ENCODE data around the gene IFNAR2. TPM values are rescaled to one million over a fixed set of nuclear protein-coding genes. Genes with fewer than 3 reads are reported as not detected.

The IFNAR2 gene
- polyA plus RNA-seq, 1 experiment = 10.3 TPM

DNA sequence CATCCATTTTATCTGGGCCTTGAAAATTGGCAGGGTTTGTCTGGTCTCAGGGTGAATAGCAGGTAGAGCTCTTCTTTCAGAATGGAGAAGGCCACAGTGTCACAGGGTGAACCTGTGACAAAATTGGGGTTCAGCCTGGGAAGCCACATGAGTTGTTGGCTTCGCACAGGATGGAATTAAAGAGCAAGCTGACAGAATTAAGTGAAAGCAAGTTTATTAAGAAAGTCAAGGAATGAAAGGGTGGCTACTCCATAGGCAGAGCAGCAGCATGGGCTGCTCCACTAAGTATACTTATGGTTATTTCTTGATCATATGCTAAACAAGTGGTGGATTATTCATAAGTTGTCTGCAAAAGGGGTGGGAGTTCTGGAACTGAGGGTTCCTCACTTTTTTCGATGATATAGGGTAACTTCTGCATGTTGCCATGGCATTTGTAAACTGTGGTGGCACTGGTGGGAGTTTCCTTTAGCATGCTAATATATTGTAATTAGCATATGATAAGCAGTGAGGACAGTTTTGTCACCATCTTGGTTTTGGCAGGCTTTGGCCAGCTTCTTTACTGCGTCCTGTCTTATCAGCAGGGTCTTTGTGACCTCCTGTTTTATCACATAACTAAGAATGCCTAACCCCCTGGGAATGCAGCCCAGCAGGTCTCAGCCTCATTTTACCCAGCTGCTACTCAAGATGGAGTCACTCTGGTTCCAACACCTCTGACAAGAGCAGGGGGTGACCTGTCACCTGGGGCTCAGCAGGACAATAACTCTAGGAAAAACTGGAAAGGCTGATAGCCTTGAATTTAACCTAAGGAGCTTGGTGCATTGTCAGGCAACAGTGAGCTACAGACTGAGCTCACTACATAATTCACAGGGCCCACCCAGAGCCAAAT is 5.1 kb downstream of the IFNAR2 start:
- CTCF ChIA-PET = no interaction called here

DNA sequence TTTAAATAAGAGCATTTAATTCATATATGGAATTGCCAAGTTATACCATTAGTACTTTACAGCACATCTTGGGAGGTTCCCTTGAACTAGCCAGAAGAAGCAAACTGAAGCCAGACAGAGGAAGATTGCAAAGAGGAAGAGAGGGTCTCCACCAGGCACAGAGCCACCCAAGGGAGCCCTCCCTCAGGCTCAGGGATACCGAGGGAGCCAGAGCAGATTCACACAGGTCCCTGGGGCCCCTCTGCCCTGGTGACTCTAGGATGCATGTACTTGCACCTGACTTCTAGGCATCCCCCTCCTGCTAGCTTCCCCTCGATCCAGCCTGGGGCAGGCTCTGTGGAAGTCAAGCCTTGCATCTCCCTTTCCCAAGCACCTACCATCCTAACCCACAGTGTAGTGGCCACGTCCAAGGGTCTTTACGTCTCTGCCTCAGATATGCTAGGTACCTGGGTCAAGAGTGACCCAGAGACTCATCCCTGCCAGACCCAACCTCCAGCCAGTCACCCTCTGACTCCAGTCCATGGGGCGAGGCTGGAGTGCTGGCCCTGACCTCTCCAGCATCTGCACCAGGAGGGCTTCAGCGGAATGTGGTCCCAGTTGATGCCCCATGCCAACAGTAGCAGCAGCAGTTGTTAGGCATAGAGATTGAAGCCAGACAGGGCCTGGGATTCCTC is 6.4 kb downstream of the IFNAR2 start:
- TF ChIP-seq, protein P1, sequence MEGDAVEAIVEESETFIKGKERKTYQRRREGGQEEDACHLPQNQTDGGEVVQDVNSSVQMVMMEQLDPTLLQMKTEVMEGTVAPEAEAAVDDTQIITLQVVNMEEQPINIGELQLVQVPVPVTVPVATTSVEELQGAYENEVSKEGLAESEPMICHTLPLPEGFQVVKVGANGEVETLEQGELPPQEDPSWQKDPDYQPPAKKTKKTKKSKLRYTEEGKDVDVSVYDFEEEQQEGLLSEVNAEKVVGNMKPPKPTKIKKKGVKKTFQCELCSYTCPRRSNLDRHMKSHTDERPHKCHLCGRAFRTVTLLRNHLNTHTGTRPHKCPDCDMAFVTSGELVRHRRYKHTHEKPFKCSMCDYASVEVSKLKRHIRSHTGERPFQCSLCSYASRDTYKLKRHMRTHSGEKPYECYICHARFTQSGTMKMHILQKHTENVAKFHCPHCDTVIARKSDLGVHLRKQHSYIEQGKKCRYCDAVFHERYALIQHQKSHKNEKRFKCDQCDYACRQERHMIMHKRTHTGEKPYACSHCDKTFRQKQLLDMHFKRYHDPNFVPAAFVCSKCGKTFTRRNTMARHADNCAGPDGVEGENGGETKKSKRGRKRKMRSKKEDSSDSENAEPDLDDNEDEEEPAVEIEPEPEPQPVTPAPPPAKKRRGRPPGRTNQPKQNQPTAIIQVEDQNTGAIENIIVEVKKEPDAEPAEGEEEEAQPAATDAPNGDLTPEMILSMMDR (IDR thresholded peaks at IDR 0.05; ENCODE audit: insufficient read depth, low read depth, low read length) = no peak
- no peak overlapping the region for H3K4me3 ChIP-seq (ENCODE audit: low read depth, low read length)
- H3K36me3 ChIP-seq (ENCODE audit: control insufficient read depth, insufficient read depth, low read length) = no peaks in the 10 kb centered on the region
- CTCF ChIA-PET = interaction anchor here (1.2 kb wide), 1 partner anchor 125 kb away, joined by 3 read pairs; no protein-coding TSS in a partner anchor
- POLR2A ChIA-PET = no interaction called here
- no peaks in the 10 kb centered on the region for H3K27me3 ChIP-seq (ENCODE audit: control insufficient read depth, insufficient read depth, low read length)
- no peak for DNase-seq (ENCODE audit: low read depth)

More for the DNA sequence above, 5.1 kb downstream of the IFNAR2 start:
- TF ChIP-seq, protein P1 (IDR thresholded peaks at IDR 0.05; ENCODE audit: insufficient read depth, low read depth, low read length) = no peak
- DNase-seq (ENCODE audit: low read depth) = no peak
- POLR2A ChIA-PET = no interaction called here
- no peaks in the 10 kb centered on the region for H3K36me3 ChIP-seq (ENCODE audit: control insufficient read depth, insufficient read depth, low read length)
- no peaks in the 10 kb centered on the region for H3K27me3 ChIP-seq (ENCODE audit: control insufficient read depth, insufficient read depth, low read length)
- no peak overlapping the region for H3K4me3 ChIP-seq (ENCODE audit: low read depth, low read length)

DNA sequence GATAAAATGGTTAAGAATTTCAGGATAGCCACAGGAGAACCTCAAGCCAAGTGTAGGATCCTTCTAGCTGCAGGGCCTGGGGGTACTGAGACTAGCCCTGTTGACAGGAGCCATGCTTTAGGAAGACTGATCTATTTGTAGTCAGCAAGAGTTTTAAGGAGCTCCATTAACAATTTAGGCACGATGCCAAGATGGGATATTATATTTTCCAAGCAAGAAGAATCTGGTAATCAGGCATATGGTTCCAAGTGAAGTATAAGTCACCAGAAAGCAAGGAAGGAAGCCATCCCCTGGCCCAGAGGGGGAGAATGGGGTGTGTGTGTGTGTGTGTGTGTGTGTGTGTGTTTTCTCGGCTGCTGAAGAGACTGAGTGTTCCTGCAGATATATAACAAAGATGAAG is 7.0 kb downstream of the IFNAR2 start:
- H3K27me3 ChIP-seq (ENCODE audit: control insufficient read depth, insufficient read depth, low read length) = no peaks in the 10 kb centered on the region
- H3K4me3 ChIP-seq (ENCODE audit: low read depth, low read length) = no peak overlapping the region
- H3K36me3 ChIP-seq (ENCODE audit: control insufficient read depth, insufficient read depth, low read length) = no peaks in the 10 kb centered on the region
- DNase-seq (ENCODE audit: low read depth) = no peak
- POLR2A ChIA-PET = no interaction called here
- TF ChIP-seq, protein P1 (IDR thresholded peaks at IDR 0.05; ENCODE audit: insufficient read depth, low read depth, low read length) = no peak
- CTCF ChIA-PET = interaction anchor here (1.2 kb wide), 1 partner anchor 124 kb away, joined by 3 read pairs; no protein-coding TSS in a partner anchor

DNA sequence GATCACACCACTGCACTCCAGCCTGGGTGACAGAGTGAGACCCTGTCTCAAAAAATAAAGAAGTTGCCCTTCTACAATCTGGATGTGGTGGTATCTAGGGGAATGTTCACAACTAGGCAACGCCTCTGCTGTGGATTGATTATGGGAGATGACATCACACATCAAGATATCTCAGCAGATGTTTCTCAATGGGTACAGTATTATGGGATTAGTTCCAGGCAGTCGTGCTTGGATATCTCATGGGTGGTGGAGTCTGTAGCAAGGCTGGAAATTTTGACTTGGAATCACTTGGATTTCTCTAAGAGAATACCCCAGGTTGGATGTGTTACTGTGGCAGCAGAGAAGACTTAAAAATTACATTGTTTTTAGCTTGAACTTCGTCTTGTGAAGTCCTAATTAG is 7.7 kb downstream of the IFNAR2 start:
- no peak for DNase-seq (ENCODE audit: low read depth)
- no peak overlapping the region for H3K4me3 ChIP-seq (ENCODE audit: low read depth, low read length)
- H3K36me3 ChIP-seq (ENCODE audit: control insufficient read depth, insufficient read depth, low read length) = no peaks in the 10 kb centered on the region
- POLR2A ChIA-PET = no interaction called here
- no peaks in the 10 kb centered on the region for H3K27me3 ChIP-seq (ENCODE audit: control insufficient read depth, insufficient read depth, low read length)
- CTCF ChIA-PET = interaction anchor here (0.7 kb wide), 1 partner anchor 87 kb away, joined by 3 read pairs; the partner anchor contains the start of gene IFNAR1
- TF ChIP-seq, protein P1 (IDR thresholded peaks at IDR 0.05; ENCODE audit: insufficient read depth, low read depth, low read length) = no peak

DNA sequence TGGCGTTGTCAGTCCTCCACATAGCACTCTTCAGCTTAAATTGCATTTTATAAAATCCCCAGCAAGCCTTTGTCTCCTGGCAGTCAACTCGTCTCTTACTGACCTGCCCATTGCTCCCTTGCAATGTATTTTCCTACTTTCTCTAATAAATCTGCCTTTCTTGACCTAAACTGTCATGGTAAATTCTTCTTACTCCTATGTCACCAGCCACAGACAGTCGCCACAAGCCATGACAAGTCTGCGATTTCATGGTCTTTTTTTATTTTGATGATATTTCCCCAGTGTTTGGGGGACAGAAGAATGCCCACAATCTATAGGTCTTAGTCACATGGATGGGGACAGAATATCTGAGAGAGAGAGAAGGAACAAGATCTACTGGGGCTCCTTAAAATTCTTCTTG is 8.4 kb downstream of the IFNAR2 start:
- POLR2A ChIA-PET = no interaction called here
- H3K27me3 ChIP-seq (ENCODE audit: control insufficient read depth, insufficient read depth, low read length) = no peaks in the 10 kb centered on the region
- no peak for DNase-seq (ENCODE audit: low read depth)
- no peaks in the 10 kb centered on the region for H3K36me3 ChIP-seq (ENCODE audit: control insufficient read depth, insufficient read depth, low read length)
- no peak overlapping the region for H3K4me3 ChIP-seq (ENCODE audit: low read depth, low read length)
- CTCF ChIA-PET = interaction anchor here (0.6 kb wide), 1 partner anchor 8 kb away, joined by 4 read pairs; no protein-coding TSS in a partner anchor
- TF ChIP-seq, protein P1 (IDR thresholded peaks at IDR 0.05; ENCODE audit: insufficient read depth, low read depth, low read length) = no peak
